Activated CD4-positive, alpha-beta T cell treated with anti-CD3 and anti-CD28 coated beads, Interleukin-2, amount 50 U/mL, for 16 hours (primary cell): ENCODE results near the gene CLEC2L.

ENCODE experiments used
- DNase-seq: peaks from one replicate; pipeline ENCODE4 v3.0.0-alpha.2; 2020

CLEC2L gene

DNA sequence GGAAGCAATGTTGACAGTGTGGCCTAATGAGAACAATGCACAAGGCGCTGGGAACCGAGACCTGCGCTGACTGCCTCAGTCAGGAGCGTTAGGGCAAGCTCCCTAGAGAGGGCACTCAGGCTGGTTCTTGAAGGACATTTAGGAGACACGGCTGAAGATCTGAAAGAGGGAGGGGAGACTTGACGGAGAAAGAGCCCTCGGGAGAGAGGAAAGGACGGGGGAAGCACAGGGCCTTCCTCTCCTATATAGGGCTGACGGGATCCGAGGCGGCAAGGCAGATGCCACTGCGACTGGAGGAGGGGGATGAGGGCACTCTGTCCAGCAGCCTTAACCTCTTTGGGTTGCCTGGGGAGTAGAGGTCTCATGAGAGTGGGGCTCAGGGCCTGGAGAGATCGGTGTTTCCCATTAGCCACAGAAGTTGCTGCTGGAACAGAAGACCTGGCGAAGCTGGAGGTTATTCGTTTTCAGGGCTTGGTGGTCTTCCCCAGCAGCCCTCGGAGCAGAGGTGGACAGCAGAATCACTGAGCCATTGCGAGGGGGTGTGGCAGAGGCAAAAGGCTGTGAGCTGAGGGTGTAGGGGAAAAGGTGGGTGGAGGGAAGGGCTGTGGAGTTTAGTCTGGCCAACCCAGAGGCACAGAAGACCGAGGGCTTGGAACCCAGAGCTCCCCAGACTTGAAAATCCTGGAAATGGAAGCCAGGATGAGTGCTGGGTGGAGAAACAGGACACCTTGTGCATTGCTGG lies 36.0 kb downstream of the CLEC2L start:
- no peak for DNase-seq

- no peak for DNase-seq
Observed at GRCh38 chr7:139560199-139560598, 36.7 kb downstream of the CLEC2L start.

GRCh38 chr7:139560678-139561077 lies 37.2 kb downstream of the CLEC2L start:
- no peak for DNase-seq

DNA sequence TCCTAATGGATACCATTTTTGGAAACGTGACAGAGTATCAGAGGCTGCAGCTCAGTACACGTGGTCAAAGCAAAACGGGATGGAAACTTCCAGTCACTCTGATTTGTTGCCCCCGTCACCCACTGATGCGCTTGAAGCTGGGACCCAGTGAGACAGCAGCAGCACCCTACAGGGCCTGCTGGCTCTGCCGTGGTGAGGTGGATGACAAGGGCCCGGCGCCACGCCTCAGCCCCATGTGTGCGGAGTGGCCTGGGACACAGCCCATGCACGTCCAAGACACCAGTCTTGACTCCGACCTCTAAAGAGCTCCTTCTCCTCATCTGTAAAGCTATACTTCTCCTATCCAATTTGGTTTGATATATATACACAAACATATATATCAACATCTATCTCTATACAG lies 39.0 kb downstream of the CLEC2L start:
- DNase-seq: no peak

DNA sequence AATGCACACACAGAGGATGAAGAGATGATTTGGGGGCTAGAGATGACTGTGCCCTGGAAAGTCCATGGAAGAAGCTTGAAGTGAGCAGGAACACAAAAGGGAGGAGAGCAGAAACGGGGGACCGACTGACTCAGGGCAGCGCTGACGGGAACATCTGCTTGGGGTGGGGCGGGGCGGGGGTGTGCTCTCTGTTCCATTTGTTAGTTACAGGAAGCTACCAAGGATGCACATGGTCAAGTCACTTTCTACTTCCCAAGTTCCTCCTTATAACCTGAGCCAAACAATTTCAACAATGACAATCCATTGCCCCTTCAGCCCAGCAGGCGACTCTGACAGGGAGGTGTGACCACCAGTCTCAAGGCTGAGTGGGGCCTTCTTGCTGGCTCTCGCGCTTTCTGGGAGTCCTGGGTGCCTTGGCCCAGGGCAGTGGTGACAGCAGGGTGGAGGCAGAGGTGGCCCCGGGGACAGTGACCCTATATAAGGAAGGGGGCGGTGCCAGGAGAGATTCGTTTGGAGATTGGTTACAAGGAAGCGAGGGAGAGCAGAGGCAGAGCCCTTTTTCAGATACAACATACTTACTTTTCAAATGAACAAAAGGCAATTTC lies 39.6 kb downstream of the CLEC2L start:
- DNase-seq: no peak

GRCh38 chr7:139563856-139564255 lies 40.4 kb downstream of the CLEC2L start:
- DNase-seq: no peak

- DNase-seq: no peak
Observed at GRCh38 chr7:139566075-139566474, 42.6 kb downstream of the CLEC2L start.

DNA sequence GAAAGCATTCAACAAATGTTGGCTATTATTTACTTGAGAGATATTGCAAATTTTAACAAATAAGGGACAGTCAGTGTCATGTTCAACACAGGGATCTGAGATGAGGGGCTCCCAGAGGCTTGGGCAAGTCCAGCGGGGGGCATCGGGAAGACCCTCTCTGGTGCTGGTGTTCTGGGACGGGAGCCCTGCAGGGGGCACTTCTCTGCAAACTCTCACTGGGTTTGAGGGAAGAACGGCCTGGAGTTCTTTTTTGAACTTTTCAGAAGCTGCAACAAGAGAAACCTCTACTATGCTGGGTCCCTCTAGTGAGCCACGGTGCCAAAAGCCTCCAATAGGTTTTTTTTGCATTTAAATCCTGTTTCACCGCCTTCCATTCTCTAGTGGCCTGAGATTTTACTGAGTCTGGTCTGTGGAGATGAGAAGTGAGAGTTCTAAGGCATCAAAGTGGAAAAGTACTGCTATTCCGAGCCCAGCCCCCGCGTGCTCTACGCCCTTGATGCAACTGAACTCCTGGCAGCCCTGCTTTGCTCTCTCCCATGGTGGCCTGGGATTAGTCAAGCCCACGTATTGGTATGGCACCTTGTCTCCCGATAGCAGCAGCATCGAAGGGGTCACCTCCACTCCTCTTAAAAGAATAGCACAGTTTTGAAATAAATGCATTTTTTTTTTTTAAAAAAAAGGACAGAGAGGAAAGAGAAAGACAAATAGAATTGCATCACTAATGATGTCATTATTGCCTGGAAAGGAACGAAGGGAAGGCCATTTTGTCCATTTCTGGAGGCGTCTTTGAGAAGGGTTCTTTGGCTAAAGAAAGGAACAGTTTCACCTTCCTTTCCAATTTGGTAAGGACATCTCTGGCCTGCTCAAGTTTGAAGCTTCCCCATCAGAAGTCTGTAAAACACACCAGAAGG lies 43.5 kb downstream of the CLEC2L start:
- DNase-seq: no peak

DNA sequence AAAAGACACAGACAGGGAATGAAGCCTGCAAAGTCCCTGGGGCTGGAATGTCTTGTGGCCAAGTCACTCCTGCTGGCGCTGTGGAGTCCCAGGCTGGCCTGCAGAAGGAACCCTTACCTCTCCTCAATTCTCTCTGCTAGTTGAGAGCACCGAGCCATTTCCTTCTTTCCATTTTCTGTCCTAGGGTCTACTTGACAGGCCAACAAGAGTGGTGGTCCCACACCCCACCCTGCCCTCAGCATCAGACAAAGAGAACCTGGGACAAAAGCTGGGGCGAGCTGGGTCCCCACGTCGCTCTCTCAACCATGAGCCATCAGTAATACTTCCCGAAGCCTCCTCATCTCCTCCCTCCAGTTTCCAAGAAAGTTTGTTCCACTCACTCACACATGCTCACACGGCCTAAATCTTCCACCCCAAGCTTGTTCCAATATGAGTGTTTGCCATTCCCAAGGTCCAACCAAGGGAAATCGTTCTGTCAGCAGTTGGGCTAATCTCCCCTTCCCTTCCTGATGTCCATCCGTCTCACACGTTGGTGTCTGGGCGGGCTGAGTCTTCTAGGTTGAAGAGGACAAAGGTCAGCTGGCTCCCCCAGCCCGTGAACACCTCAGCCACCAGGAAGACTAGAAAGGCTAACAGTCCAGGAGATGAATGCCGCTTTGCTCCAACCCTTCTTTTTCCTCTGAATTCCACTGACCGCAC lies 44.3 kb downstream of the CLEC2L start:
- DNase-seq: no peak

DNA sequence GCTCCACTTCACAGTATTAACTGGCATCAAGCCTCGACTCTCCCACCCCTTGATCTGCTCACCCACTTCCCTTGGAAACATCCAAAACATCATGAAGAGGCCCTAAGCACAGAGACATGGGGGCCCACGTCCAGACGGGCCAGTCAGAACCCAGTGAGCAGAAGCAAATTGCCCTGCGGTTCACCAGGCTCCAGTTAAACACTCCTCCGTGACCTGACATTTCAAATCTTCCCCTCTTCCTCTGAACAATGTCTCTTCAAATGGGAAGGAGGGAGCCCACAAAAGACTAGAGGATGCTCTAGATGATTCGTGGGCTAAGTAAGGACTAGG lies 44.8 kb downstream of the CLEC2L start:
- DNase-seq: no peak

DNA sequence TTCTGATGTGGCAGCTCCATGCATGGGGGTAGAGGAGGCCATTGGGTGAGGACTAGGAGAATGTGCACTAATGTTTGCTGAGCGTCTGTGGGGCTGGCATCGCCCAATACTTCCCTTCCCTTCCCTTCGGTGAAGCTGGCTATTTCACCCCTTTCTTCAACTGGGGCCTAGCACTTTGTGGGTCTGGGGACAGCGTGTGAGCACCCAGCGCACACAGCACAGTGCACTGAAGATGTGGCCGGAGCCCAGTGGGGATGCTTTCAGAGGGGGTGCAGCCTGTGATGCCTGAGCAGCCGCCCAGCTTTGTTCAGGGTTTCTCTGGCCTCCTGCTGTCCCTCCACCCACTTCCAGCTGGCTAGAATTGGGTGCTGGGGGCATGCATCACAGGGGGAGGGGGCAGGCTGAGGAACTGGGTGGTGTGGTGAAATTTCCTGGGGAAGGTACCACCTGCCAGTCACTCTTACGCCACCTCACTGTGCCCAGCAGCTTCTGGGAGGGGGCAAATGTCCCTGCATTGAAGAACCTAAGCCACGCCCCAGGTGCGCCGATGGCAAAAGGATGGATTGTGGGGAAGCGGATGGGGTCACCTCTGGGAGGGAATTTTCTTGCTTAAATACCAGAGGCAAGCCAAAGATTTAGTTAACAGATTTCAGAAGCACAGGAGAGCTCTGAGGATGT lies 45.5 kb downstream of the CLEC2L start:
- DNase-seq: no peak

DNA sequence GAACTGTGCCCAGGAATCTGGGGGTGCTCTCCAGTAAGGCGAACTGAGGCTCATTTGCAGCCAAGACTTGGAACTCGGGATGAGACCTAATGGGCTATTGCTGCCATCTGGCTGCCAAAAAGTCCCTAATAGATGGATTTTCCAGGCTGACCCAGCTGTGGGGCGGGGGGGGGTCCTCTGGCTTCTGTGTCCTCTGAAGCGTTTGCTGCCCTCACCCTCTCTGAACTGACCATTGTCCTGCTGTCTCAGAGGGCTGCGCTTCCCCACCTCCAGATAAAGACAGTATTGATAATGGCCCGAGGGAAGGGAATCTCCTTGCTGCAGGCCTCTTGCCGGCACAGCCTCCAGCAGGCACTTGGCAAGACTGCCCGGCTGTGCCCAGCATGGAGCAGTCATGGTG lies 46.6 kb downstream of the CLEC2L start:
- no peak for DNase-seq

GRCh38 chr7:139570626-139571025 lies 47.1 kb downstream of the CLEC2L start:
- DNase-seq: no peak

- no peak for DNase-seq
Observed at GRCh38 chr7:139571190-139571589, 47.7 kb downstream of the CLEC2L start.

GRCh38 chr7:139571651-139572050 lies 48.2 kb downstream of the CLEC2L start:
- no peak for DNase-seq

- no peak for DNase-seq
Observed at GRCh38 chr7:139572071-139572470, 48.6 kb downstream of the CLEC2L start.

DNA sequence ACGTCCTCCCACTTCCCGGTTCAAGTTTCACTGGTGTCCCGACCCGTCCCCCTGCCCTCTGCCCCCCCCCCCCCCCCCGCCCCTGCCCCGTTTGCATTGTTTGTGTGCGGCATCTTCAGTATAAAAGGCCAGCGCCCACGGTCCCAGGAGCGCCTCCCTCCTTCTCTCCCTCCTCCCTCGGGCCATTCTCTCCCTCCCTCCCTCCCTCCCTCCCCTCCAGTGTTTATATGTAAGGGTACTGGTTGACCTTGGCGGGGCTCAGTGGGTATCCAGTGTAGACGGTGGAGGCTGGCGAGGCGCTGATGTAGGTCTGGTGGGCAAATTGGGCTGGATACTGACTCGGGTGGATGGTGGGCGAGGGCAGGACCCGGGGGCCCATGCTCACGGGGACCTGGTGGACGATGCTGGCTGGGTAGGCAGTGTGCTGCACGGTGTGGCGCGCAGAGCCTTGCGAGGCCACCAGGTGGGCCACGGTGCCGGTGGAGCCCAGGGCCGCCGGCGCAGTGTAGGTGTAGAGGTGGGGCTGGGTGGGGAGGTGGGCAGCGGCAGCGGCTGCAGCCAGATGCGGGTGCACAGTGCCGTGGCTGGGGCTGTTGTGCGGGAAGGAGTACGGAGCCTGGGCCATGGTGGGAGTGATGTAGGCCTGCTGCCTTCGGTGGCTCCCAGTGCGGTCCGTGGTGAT lies 49.4 kb downstream of the CLEC2L start:
- DNase-seq: no peak

- no peak for DNase-seq
Observed at GRCh38 chr7:139573871-139574270, 50.4 kb downstream of the CLEC2L start.

DNA sequence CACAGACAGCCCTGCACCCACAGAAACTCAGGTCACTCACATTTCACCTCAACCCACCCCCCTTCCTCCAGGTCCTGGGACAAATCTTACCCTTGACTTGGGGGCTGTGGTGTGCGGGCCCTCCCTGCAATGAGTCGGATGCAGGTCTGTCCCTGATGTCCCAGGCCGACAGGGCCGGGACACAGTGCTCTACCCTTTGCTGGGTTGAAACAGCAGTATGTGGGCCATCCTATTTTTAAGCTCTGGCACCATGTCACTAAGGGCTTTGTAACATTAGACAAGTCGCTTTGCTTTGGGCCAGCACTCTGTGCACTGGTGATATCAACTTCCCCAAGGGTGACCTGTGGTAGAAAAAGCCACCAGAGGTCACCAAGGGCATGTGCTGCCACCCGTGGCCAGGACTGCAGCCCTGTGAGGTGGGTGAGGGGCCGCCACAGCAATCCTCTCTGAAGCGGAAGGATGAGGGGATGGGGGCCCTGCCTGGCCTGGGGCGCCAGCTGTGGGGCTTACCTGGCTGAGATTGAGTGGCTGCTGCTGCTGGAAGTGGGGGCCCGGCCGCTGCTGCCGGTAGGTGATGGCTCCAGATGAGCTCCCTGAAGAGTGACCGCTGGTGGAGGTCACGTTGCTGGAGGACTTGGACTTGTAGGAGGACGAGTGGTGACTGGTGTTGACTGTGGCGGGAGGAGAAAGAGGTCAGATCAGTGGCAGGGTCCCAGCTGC lies 51.3 kb downstream of the CLEC2L start:
- DNase-seq: no peak

DNA sequence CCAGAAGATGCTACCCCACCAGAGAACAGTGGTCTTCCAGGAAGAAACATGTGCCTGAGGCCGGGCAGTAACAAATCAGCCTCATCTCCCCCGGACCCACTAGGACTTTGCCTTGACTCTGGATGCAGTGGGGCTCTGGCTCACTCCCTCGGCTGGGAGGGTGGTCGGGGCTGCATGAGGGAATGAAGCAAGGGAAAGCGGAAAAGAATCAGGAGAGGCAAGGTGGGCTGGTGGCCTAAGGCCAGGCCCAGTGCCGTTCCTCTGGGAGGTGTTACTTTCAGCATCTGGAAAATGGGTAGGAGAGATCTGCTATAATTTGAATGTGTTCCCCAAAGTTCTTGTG lies 51.8 kb downstream of the CLEC2L start:
- no peak for DNase-seq

GRCh38 chr7:139576179-139576973 lies 52.9 kb downstream of the CLEC2L start:
- no peak for DNase-seq
